Activated CD4-positive, alpha-beta T cell treated with anti-CD3 and anti-CD28 coated beads, Interleukin-2, amount 50 U/mL, for 48 hours (primary cell): Measurements from ENCODE around the gene AP1G2.
A peak's percentile ranks its signal among the peaks of the same experiment; 100 is the strongest.

ENCODE experiments used
- DNase-seq, 2 experiments: peaks; one replicate each; pipeline ENCODE4 v3.0.0-alpha.2; 2020

AP1G2 gene

DNA sequence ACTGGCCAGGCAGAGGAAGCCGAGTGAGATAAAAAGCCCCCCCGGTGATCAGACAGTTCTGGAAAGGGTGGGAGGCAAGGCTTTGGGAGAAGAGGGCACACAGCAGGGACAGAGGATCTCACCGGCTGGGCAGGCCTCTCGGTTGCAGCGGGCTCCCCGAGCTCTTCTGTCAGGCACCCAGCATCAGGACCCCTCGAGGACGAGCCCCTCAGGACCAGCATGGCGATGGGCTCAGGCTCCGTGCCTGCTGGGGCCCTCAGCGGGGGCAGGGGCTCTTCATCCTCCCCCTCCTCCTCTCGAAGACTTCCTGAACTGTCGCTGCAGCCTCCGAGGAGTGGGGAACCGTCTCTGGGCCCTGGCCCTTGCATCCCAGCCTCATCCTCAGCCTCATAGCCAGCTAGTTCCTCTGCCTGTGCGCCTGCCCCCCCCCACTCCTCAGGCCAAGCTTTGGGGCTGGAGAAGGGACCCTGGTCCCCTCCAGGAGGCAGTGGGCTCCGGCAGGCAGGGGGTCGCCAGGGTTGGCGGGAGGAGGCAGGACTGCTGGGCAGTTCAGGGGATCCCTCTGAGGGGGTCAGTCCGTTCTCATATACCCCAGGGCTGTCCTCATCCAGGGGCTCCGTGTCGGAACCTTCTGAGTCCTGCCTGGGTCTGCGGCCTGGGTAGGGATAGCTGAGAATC, 3.4 kb upstream of the AP1G2 start:
- DNase-seq = no peak

DNA sequence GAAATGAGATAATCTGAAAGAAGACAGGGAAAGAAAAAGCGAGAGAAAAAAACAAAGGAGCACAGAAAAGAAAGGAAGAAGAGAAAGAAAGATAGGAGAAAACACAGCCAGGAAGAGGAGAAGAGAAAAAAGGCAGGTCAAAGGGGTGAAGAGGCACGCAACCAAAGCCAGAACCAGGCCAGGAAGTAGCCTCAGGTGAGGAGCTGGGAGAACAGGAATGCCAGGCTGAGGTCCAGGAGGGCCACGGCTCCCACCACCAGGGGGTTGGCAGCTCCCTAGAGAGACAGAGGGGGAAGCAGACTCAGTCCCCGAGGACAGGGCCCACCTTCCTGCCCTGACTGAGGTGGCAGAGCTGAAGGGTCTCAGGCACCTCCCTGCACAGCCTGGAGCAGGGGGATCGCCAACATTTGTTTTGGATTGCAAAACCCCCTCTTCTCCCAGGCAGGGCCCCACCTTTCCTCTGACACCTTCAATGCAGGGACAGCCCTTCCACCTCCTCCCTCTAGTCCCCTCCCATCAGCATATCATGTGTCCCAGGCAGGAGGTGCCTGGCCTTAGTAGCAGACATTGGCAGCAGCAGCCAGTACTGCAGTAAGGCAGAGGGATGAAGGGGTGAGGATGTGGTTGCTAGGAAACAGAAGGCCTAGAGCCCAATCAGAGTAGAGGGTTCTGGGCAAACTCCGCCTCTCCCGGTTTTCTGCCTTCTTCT, 2.0 kb upstream of the AP1G2 start:
- no peak for DNase-seq

DNA sequence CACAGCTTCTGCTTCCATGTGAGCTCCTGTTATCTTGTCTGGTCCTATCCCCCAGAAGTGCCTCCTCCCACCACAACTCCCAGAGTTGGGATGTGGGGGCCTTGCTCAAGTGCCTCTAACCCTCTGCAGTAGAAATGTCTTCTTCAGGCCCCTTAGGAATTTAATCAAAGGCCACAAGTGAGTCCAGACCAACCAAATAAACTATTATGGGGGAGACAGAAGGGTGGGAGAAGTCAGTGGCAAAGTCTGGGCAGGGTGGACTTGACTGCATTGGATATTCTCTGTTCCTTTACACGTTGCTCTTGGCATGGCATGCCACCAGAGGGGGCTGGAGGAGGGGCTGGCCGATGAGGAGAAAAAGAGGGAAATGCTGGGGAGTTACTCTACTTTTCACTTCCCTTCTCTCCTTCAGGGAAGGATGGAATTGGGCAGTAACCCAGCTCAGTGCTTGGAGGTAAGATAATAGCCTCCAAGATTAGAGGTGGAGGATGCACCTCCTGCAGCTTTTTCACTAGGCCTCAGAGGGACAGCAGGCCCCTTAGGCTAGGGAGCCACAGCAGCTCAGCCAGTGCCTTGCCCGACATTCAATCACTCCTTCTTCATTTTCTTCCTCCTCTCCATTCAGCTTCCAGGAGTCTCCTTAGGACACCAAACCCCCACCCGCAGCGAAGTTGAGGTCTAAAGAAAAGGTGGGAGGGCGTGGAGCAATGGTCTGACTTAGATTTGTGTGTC, 1.2 kb upstream of the AP1G2 start:
- DNase-seq = peak in 1 of 2 experiments; percentile 33

DNA sequence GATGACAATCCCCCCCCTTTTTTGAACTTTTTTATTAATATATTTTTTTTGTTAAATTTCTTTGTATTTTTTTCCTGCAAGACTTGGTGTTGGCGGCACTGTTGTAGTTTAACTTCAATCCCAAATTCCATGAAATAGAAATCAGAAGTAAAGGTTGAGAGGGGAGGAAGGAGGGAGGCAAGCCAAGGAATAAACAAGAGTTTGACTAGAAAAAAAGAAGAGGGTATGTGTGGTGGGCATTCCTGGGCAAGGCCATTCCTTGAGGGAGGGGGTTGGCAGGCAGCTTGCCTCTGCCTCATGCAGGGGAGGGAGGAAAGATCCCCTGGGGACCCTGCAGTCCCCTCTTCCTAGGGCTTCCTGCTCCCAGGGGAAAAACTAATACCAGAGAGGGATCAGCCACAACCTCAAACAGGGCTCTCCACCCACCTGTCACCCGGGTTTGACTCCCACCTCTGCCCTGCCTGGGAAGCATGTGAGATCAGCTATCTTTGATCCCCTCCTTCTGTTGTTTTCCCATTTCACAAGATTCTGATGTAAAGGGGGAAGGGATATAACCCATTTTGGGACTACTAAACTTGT, 519 bp upstream of the AP1G2 start:
- no peak for DNase-seq

DNA sequence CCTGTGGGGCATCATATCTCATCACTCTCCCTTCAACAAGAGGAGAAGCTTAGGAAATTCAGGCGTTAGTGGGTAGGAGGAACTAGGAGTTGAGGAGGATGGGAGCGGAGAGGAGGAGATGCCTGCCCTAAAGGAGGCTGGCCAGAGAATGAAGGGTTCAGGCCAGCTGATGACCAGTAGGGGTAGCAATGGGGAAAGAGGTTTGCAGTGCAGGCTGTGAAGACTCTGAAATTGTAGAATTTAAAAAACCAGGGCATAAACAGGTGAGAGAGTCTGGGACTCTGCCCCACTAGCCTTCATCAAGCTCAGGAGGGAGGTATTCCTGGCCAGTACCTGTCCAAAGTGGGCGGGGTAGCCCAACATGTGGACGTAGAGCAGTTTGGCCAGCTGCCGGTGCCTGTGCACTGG, 809 bp downstream of the AP1G2 start:
- no peak for DNase-seq

DNA sequence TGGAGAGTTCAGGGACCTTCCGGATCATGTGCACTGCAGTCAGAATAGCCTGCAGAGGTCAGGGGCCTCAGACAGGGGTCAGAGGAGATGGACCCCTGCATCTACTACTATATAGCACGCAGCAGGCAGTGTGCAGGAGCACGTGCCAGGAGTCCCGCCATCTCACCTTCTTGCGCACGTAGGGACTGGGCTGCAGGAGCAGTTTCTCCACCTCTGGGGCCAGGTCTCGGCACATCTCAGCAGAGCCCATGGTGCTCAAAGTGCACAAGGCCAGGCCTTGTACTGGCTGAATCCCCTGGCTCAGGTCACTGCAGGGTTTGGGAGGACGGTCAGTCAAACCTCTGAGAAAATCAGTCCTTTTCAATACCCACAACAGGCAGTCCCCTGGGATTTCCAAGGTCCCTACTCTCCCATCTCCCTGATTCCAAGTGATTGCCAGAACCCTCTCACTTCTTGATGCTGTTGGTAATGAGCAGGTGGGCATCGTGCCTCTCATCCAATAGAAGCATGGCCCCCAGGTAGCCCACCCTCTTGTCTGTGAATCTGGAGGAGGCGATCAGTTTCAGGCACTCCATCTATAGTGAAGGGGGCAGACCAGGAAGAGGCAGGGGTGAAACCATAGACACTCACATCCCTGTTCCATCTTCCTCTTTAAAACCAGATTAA, 1.3 kb downstream of the AP1G2 start:
- no peak for DNase-seq

DNA sequence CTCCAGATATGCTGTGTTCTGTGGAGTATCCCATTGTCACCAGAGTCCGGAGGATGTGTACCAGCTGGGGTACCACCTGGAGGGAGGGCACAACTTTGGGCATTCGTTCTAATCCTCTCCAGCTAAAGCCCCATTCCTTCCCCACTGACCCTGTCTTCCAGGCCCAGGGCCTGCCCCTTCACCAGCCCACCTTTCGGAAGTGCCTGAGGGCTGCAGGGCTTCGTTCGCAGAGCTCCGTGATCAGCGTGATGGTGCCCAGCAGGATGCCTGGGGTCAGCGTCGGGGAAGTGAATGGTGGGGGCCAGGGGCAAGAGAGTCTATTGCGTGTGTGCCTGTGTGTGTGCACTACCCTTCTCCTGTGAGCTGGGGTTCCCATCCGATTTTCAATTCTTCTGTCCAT, 2.0 kb downstream of the AP1G2 start:
- no peak for DNase-seq

DNA sequence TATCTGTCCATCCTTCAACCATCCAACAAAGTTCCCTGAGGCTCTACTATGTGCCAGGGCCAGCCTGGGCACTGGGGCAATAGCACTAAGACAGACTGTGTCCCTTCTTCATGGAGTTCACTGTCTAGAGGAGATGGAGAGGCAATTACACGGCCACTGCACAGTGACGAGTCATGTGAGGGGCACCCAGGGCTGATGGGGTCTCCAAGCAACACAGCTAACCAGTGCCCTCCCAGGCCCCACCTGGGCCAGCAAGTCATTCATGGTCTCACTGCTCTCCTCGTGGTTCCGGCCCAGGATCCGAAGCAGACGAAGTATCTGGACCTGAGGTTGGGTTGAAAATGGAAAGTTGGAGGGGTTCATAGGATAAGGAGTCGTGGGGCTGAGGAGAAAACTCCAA, 2.7 kb downstream of the AP1G2 start:
- DNase-seq = no peak

DNA sequence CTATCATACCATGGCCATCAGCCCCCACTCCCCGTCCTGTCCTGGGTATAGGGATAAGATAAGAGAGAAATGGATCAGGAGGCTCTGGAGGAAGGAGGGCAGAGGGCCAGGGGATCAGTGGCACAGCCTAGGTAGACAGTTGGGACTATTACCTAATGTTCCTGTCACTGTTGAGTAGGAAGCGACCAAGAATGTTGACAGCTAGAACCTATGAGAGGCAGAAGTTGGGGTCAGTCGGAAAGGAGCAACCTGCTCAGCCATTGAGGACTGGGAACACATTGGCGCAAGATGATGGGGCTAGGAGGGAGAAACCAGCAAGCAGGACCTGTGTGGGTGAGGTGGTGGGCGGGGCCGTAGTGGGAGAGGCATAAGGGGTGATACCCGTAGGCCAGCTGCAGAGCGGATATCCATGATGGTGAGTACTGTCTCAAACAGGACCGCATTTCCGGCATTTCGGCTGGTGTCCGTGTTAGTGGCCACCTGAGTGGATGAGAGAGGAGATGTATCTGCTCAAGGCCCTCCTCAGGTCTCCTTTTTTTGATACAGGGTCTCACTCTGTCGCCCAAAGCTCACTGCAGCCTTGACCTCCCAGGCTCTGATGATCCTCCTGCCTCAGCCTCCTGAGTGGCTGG, 3.3 kb downstream of the AP1G2 start:
- DNase-seq = no peak

DNA sequence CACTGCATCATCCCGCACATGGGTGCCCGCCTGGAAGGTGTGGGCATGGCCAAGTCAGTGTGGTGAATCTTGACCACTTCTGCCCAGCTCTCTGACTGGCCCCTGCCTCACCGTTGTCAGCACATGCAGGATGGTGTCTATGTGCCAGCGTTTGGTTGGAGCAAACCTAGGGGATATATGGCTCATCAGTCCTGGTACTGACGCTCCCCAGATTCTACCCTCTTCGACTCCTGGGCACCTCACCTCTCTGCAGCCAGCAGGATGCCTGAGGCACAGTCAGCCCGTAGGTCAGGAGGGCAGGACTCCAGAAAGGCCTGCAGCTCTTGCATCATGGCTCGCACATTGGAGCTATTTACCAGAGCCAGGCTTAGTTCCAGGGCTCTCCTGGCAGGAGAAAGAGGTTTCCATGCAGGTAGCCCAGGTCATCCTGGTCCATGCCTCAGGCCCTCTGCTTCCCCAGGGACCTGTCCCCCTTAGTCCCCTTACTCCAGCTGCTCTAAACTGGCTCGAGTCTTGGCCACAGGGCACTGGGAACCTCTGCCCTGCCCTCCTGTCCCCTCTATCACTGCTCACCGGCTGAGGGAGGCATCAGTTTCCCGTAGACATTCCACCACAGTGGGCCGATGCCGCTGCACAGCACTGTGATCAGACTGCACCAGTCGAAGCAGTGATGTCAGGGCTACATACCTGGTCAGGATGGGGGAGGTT, 4.0 kb downstream of the AP1G2 start:
- DNase-seq = no peak

DNA sequence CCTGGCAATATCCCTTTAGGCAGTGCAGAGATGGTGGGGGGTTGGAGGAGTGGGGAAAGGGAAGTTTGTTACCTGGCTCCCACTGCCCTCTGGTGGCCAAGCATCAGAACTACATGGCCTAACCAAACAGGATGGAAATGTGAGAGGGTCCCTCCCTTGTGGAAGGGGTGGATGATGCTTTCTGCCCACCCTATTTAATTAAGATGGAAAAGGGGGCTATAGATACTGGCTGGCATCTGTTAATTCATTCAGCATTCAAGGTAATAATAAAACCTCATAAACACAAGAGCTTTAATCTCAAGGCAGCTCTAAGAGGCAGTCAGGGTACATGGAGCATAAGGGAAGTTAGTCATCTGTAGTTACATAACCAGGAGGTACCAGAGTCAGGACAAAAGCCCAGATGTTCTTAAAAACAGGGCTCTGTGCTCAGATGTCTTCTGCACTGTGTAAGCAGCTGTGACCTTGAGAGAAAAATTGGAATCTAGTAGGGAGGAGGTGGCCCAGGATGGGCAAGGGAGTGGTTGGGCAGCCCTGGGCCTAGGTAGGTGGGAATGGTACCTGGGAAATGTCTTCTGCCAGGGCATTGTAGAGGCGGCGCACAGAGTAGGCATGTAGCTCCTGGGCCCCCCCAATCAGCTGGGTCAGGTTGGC, 4.6 kb downstream of the AP1G2 start:
- peak; percentile 58 to 68 for DNase-seq

DNA sequence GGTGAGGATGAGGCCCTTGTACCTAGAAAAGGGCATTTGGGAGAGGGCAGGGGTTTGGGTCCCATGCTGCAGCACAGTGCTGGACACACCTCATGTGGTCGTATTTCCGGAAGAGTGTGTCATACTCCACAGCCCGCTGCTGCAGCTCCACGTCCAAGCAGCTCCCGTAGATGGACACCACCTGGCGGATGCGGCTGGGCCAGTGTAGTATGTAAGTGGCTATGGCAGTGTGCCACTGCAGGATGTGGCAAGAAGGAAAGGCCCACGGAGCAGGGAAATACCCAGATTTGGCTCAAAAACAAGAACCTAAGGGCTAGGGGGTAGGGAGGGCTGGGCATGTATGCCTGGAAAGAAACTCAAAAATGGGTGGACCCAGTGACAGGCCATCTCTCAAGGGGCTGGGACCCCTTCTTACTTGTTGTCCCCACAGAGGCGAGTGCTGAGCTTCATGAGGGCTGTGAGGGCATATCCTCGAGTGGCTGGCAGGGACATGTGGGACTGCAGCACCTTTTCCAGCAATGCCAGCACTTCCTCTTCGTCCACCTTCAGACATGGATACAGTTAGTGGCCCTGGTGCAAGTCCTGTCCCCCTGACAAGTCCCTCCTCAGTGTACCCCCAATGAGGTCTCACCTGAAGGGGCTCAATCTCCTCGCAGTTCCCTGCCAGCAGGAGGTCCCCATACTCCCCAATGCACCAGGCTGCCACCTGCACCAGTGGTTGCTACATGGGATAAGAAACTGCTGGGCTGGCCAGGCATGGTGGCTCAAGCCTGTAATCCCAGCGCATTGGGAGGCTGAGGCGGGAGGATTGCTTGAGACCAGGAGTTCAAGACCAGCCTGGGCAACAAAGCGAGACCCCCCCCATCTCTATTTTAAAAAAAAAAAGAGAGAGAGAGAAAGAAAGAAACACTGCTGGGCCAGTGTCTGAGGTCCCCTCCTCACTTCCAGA, 5.4 kb downstream of the AP1G2 start:
- no peak for DNase-seq

DNA sequence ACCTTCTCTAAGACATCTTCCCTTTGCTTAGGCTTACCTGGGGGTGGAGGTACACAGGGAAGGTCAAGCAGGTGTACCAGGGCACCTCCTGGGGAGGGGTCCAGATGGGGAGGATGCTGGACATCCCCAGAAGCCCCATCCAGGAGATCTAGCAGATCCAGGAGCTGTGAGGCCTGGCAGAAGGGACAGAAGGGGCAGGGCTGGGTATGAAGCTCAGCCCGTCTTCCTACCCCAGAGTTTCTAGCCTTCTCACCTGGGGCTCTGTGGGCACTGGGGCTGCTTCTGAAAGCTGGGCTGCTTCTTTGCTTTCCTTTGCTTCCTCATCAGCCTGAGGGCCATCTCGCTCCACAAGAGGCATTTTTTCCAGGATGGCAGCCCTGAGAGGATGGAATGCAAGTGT, 6.3 kb downstream of the AP1G2 start:
- no peak for DNase-seq

DNA sequence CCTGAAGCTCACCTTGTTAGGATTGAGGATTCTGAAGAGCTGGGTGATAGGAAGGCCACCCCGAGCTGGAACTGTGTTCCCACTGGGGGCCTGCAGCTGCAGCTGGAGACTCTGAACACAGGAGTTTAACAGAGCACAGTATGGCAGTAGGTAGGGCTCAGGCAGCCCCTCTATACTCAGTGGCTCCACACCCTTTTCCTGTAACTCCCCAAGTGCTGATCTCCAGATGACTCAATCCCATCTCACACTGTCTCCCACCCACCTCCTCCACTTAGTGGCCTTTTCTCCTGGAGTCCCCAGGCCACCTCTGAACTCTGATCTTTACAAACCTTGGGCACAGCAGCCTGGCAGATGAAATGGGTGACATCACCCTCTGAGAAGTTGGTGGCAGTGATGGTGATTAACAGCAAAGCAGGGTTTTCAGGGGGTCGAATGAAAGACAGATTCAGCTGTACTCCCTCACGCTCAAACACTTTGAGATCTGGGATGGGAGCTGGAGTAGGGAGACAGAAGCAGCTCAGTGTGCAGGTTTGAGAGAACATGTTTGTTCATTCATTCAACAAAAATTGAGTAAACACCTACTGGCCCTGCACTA, 7.6 kb downstream of the AP1G2 start:
- DNase-seq = no peak

DNA sequence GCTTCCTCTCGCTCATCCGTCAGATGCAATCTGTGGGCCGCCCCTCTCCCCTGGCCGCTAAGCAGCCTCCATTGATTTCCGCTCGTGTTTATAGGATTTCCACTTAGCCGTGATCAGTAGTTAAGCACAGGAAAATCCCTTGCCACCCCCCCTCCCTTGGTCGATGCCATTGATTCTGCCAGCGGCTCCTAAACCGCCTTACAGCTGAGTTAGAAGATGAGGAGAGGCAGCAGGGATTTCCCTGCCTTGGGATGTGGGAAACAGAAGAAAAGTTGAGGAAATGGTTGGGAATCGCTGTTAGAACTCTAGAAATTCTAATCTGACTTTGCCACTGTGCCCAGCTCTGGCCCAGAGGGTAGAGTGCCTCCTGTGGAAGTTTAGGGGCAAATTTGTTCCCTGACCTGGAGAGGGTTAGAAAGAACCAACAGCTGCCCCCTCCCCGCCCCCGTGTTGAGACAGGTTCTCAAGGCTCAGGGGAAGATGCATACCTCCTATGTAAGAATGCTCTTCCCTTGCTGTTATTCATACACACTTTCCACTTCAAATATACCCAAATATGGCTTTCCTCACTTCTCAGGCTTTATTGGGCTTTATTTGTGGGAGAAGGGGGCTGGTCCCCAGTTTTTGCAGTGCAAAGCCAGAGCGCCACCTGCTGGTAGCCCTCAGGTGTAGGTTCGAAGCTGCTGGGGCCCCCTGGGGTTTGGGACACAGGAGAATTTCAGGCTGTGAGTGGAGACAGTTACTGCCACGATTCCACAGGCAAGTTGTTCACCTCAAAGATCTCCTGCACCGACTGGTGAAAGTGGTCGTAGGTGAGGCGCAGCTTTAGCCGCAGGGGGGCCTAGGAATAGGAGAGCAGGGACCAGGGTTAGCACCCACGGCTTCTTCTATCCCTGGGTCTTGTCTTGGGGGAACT, 8.3 kb downstream of the AP1G2 start:
- DNase-seq = peak; percentile 77 to 79

DNA sequence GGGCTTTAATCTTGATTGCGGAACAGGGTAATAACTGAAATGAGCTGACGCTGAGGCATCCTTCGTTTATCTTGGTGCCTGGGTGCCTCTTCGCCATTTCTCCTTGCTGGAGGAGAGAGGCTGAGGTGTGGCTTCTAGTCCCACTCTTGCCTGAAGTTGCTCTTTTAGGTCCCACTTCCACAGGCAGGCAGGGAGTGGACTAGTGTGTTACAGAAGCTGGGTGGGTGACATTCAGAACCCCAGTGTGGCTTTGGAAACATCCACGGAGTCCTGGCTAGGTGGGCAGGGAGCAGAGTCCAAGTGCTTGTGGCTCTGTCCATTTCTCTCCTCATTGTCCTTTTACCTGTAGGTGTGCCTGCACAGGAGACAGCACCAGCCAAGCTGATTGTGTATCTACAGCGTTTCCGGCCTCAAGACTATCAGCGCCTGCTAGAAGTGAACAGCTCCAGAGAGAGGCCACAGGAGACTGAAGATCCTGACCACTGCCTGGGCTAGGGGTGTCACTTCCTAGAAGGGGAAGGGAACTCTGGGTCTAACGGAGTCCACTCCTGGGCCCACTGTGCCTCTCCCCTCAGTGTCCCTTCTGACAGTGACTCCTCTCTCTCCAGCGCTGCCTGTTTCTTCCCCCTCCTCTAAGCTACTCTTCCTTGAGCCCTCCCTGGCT, 9.1 kb downstream of the AP1G2 start:
- no peak for DNase-seq

DNA sequence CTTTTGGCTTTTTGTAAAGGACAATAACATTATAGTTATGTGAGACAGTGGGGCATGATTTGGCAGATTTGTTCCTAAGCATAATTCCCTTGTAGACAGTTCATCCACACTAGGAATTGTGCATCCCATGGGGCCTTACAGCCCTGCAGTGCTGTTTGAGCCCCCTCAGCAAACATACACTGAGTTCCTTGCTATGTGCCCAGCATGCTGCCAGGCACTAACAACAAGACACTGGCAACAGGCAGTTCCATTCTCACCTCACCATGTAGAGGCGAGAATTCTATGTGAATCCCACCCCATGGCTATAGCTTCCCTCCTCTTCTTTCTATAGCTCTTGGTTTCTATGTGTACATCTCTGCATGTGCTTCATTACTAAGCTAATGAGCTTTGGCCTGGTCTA, 9.6 kb downstream of the AP1G2 start:
- DNase-seq = no peak

DNA sequence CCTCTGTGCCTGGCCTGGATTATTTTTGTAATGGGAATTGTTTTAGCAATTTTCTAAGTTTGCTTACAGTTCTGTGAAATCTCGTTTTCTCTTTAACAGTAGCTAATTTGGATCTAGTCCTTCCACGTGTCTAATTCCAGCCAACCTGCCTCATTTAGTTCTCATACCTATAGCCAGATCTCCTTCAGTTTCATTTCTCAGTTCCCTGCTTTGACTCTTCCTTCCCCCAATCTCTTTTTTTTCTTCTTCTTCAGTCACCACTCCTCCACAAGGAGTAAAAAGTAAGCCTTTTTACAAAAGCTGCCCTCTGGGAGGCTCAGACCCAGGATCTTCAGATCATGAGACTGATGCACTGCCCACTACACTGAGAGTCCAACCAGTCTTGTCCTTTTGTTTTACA, 10.1 kb downstream of the AP1G2 start:
- no peak for DNase-seq
